Cardiac muscle cell (in vitro differentiated cells and primary cell): ENCODE data around the gene BCL2L2. TPM values are rescaled to one million over a fixed set of nuclear protein-coding genes. Genes with fewer than 3 reads are reported as not detected.

Experiments
- DNase-seq, 2 donors: peaks; one replicate each; pipeline versions ENCODE4 v3.0.0 to v3.0.0-alpha.2; 2010 to 2017; ENCODE audit warnings: low read depth in 1 of 2, low spot score in 1 of 2
- H3K27ac ChIP-seq: fragments of 200-600 bp; sonication (generic); 2 replicates; pipeline ENCODE4 v1.5.1; 2016
- H3K27me3 ChIP-seq: fragments of 200-600 bp; sonication (generic); 2 replicates; pipeline ENCODE4 v1.6.0; 2016; ENCODE audit warnings: control low read depth
- H3K36me3 ChIP-seq: fragments of 200-600 bp; sonication (generic); 2 replicates; pipeline ENCODE4 v1.5.1; 2016; ENCODE audit warnings: control low read depth
- H3K4me1 ChIP-seq: fragments of 200-600 bp; sonication (generic); 2 replicates; pipeline ENCODE4 v1.8.1; 2017; ENCODE audit warnings: low read depth, mild to moderate bottlenecking, mixed run types
- H3K4me3 ChIP-seq: fragments of 200-600 bp; sonication (generic); 2 replicates; pipeline ENCODE4 v1.5.1; 2016; ENCODE audit warnings: mild to moderate bottlenecking
- H3K9me3 ChIP-seq: fragments of 200-600 bp; sonication (generic); 2 replicates; pipeline ENCODE4 v1.5.1; 2017; ENCODE audit warnings: low read depth, mild to moderate bottlenecking, control low read depth
- polyA plus RNA-seq: library from polyadenylated mRNA; unstranded; fragments of >200 nt; fragmentation: Nextera tagmentation; extraction: Ambion mirVana; gene quantifications from 2 replicates; pipeline ENCODE4 v1.2.1, GENCODE V29; 2016
- total RNA-seq: library from RNA; depleted of rRNA; stranded (reverse); fragments of >200 nt; gene quantifications from 2 replicates; pipeline ENCODE4 v1.2.3, GENCODE V29; 2016
- TF ChIP-seq, protein P1 (sequence below): IDR thresholded peaks from 2 replicates; pipeline ENCODE4 v1.5.1; 2012; ENCODE audit warnings: low read depth, mild to moderate bottlenecking, low read length

The BCL2L2 gene
- total and polyA plus RNA-seq, 2 experiments from 2014 or later: 5.8 to 28.6 TPM

DNA sequence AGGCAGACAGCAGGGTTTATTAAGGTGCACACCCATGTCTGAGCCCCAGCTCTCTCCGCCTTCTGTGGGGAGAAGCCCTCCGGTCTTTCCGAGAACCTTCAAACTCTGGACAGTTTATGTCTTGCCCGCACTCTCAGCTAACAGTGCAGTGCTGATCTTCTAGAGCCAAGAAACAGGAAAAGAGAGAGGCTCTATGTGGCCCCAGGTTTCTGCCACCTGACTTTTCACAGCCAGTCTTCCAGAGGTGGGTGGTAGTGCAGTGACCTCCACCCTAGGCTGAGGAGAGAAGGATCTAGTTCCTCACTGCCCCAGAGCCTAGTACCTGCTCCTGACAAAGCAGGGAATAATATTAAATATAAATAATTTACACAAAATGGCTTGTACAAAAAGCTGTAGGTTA, 50.0 kb downstream of the BCL2L2 start:
- Histone ChIP-seq H3K36me3 (no peaks in the 10 kb centered on the region), H3K4me1 (no peaks in the 10 kb centered on the region), H3K9me3 (no peaks in the 10 kb centered on the region), H3K27ac (no peak overlapping the region), H3K4me3 (no peak overlapping the region), H3K27me3 (peaks cover 2% of the 10 kb centered on the region)
- TF ChIP-seq, protein P1, sequence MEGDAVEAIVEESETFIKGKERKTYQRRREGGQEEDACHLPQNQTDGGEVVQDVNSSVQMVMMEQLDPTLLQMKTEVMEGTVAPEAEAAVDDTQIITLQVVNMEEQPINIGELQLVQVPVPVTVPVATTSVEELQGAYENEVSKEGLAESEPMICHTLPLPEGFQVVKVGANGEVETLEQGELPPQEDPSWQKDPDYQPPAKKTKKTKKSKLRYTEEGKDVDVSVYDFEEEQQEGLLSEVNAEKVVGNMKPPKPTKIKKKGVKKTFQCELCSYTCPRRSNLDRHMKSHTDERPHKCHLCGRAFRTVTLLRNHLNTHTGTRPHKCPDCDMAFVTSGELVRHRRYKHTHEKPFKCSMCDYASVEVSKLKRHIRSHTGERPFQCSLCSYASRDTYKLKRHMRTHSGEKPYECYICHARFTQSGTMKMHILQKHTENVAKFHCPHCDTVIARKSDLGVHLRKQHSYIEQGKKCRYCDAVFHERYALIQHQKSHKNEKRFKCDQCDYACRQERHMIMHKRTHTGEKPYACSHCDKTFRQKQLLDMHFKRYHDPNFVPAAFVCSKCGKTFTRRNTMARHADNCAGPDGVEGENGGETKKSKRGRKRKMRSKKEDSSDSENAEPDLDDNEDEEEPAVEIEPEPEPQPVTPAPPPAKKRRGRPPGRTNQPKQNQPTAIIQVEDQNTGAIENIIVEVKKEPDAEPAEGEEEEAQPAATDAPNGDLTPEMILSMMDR: no peak
- DNase-seq: no peak

DNA sequence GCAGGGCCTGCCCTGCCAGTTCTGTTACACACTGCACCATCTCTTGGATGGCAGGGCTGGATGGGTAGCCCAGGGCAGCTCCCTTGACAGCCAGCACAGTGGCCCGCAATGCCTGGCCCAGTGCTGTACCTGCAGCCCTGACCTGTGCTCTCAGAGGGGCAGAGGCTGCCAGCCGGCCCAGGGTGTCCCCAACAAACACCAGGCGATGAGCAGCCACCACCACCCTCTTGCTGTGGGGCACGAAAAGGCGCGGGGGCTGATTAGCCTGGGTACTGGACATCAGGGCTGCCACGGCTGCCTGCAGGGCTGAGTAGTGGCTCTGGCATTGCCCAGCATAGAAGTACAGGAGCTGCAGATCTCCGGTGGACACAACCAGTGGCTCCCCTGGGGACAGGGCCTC, 50.6 kb downstream of the BCL2L2 start:
- Histone ChIP-seq H3K4me1 (no peaks in the 10 kb centered on the region), H3K36me3 (no peaks in the 10 kb centered on the region), H3K9me3 (no peaks in the 10 kb centered on the region), H3K4me3 (no peak overlapping the region), H3K27ac (no peak overlapping the region), H3K27me3 (no peaks in the 10 kb centered on the region)
- DNase-seq: no peak
- TF ChIP-seq, protein P1: no peak

DNA sequence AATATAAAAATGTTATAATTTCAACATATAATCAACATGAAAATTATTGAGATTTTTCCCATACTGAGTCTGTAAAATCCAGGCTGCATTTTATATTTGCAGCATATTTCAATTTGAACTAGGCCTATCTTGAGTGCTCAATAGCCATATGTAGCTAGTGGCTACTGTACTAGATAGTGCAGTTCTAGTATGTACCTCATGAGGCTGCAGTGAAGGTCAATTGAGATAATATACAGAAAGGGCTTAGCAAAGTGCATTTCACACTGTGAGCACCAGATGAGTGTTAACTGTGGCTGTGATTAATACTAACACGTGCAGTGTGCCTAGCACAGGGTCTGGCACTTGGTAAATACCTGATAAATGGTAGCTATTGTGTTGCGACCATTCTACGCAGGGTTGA, 51.4 kb downstream of the BCL2L2 start:
- TF ChIP-seq, protein P1: no peak
- no peaks in the 10 kb centered on the region for H3K9me3 ChIP-seq
- H3K27ac ChIP-seq: no peak overlapping the region
- H3K4me3 ChIP-seq: no peak overlapping the region
- no peaks in the 10 kb centered on the region for H3K36me3 ChIP-seq
- no peak for DNase-seq
- no peaks in the 10 kb centered on the region for H3K27me3 ChIP-seq
- no peaks in the 10 kb centered on the region for H3K4me1 ChIP-seq

DNA sequence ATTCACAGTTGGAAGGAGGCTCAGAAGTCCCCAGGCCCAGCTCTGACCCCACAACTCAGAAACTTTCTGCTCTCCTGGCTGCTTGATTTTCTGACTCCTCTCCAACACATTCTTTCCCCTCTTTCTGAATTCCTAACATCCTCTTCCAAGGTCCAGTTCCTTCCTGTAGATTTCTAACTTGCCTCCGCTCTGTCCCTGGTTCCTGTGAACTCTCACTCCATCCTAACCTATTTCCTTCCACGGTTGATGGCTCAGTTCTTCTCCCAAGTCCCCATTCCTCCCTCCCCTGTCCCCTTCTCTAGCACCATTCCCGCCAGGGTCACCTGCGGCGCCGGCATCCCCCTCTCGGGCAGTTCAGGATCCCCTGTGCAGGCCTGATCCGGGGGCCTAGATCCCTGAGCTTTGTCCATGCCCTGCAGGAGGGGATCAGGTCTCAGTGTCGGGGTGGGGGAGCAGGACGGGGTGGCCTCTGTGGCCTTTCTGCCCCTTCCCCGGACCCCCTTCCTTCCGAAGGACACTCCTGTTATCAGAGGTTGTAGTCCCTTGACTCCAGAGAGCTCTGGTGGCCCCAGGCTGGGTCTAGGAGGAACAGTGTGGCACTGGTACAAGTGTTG, 52.0 kb downstream of the BCL2L2 start:
- H3K27me3 ChIP-seq: no peaks in the 10 kb centered on the region
- no peak for DNase-seq
- H3K9me3 ChIP-seq: no peaks in the 10 kb centered on the region
- TF ChIP-seq, protein P1: no peak
- no peak overlapping the region for H3K4me3 ChIP-seq
- no peaks in the 10 kb centered on the region for H3K36me3 ChIP-seq
- H3K27ac ChIP-seq: no peak overlapping the region
- H3K4me1 ChIP-seq: no peaks in the 10 kb centered on the region

DNA sequence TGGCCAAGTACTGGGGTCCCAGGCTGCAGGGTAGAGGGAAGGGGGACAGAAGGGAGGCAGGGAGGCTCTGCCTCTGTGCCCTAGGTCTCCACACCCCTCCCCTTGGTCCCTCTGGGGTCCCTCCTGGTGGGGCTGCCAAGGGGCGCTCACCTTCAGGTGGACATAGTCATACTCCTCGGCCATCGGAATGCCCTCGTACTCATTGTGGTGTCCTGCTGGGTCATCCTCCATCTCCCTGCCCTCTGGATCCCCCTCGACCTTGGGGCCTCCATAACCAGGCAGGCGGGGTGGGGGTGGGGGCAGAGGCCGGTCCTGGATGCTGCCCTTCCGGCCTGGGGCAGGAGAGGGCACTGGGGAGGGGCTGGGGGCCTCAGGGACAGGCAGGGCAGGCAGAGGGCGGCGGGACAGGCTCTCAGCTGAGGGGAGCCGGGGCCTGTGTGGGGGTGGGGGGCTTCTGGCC, 52.6 kb downstream of the BCL2L2 start:
- Histone ChIP-seq H3K27ac (no peak overlapping the region), H3K9me3 (no peaks in the 10 kb centered on the region), H3K4me1 (peaks cover 5% of the 10 kb centered on the region), H3K36me3 (no peaks in the 10 kb centered on the region), H3K27me3 (no peaks in the 10 kb centered on the region), H3K4me3 (no peak overlapping the region)
- TF ChIP-seq, protein P1: no peak
- DNase-seq: no peak
